KMS-11 (cell line): ENCODE results near the gene DAAM2.

Experiments used
- H2AFZ ChIP-seq: fragments of 200-600 bp; sonication (generic); 2 replicates; pipeline ENCODE4 v1.6.1; 2016; ENCODE audit warnings: antibody characterized with exemption, mixed run types, low read depth
- H3K27ac ChIP-seq: fragments of 200-600 bp; sonication (generic); 2 replicates; pipeline ENCODE4 v1.6.1; 2016; ENCODE audit warnings: mild to moderate bottlenecking, mixed run types
- H3K27me3 ChIP-seq: fragments of 200-600 bp; sonication (generic); 2 replicates; pipeline ENCODE4 v1.6.1; 2017; ENCODE audit warnings: mild to moderate bottlenecking, low read depth, mixed run types, moderate library complexity; ENCODE audit not compliant: insufficient read depth
- H3K36me3 ChIP-seq: fragments of 200-600 bp; sonication (generic); 2 replicates; pipeline ENCODE4 v1.6.1; 2017; ENCODE audit warnings: mild to moderate bottlenecking, mixed run types; ENCODE audit not compliant: insufficient read depth
- H3K4me1 ChIP-seq: fragments of 200-600 bp; sonication (generic); 2 replicates; pipeline ENCODE4 v1.6.1; 2016; ENCODE audit warnings: mild to moderate bottlenecking, low read depth, mixed run types; ENCODE audit not compliant: poor library complexity, severe bottlenecking
- H3K4me2 ChIP-seq: fragments of 200-600 bp; sonication (generic); 2 replicates; pipeline ENCODE4 v1.7.0; 2016; ENCODE audit warnings: mild to moderate bottlenecking, mixed run types
- H3K4me3 ChIP-seq: fragments of 200-600 bp; sonication (generic); IDR thresholded peaks from 2 replicates; pipeline ENCODE4 v1.6.1; 2017; ENCODE audit warnings: low read depth, low read length, mixed read lengths; ENCODE audit not compliant: insufficient read depth
- H3K79me2 ChIP-seq: fragments of 200-600 bp; sonication (generic); 2 replicates; pipeline ENCODE4 v1.6.1; 2016; ENCODE audit warnings: low read depth, mixed run types; ENCODE audit not compliant: insufficient read depth
- H3K9ac ChIP-seq: fragments of 200-600 bp; sonication (generic); 2 replicates; pipeline ENCODE4 v1.6.1; 2016; ENCODE audit warnings: mild to moderate bottlenecking, mixed run types
- H4K20me1 ChIP-seq: fragments of 200-600 bp; sonication (generic); 2 replicates; pipeline ENCODE4 v1.6.1; 2016; ENCODE audit warnings: mild to moderate bottlenecking, mixed run types; ENCODE audit not compliant: insufficient read depth
- TF ChIP-seq, protein P1 (sequence below): fragments of 200-600 bp; sonication (generic); conservative IDR thresholded peaks from 2 replicates; pipeline ENCODE4 v1.6.1; 2017; ENCODE audit warnings: low read depth, mild to moderate bottlenecking, antibody characterized with exemption, low read length, moderate library complexity, mixed read lengths

The DAAM2 gene

DNA sequence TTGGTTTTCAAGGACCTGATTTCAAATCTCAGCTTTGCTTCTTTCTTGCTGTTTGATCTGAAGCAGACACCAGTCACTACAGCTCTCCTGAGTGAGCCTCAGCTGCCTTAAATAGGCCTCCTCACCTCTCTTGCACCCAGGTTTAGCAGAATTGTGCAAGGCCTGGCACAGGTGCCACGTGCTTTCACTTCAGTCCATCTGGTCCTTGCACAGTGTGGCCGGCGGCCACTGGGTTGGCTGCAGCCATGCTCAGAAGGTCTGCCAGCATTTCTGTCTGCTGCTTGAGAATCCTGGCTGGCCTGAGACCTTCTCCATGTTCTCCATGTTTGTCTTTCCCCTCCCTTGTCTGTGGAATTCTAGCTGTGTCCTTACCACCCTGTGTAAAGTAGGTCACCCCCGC lies 14.5 kb upstream of the DAAM2 start:
- TF ChIP-seq, protein P1, sequence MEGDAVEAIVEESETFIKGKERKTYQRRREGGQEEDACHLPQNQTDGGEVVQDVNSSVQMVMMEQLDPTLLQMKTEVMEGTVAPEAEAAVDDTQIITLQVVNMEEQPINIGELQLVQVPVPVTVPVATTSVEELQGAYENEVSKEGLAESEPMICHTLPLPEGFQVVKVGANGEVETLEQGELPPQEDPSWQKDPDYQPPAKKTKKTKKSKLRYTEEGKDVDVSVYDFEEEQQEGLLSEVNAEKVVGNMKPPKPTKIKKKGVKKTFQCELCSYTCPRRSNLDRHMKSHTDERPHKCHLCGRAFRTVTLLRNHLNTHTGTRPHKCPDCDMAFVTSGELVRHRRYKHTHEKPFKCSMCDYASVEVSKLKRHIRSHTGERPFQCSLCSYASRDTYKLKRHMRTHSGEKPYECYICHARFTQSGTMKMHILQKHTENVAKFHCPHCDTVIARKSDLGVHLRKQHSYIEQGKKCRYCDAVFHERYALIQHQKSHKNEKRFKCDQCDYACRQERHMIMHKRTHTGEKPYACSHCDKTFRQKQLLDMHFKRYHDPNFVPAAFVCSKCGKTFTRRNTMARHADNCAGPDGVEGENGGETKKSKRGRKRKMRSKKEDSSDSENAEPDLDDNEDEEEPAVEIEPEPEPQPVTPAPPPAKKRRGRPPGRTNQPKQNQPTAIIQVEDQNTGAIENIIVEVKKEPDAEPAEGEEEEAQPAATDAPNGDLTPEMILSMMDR = no peak
- no peaks in the 10 kb centered on the region for H3K27me3 ChIP-seq

DNA sequence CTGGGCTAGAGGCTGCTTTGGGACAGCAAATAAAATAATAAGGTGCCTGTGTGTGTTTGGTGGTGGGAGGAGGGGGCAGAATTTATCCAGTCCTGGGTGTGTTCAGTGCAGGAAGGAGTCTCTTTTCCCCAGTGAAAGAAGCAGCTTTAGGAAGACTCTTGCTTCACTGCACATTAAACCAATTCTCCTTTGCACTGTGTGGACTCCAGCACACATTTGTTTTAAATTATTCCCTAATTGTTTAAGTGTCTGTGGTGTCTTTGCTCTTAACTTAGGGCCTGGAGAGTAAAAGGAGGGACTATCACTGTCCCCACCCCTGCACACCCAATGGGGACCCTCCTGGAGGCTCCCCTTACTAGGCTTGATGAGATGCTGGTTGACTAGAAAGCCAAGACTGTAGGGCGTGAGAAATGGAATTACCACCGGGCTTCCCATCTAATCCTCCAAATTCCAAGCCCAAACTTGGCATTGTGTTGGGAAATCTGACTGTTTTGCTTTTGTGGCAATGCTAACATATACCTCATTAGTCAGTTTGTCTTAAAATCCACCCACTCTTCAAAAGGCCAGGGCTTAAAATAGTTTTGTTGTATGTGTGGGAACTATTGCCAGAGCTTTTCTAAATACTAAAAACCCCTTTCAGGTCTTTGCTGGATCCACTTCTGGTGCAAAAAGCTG lies 13.5 kb upstream of the DAAM2 start:
- no peak overlapping the region for H3K9ac ChIP-seq
- TF ChIP-seq, protein P1 = no peak

More for the DNA sequence above, 14.5 kb upstream of the DAAM2 start:
- Histone ChIP-seq H3K4me1 (no peaks in the 10 kb centered on the region), H3K4me2 (no peak overlapping the region), H3K79me2 (no peaks in the 10 kb centered on the region), H3K4me3 (no peak overlapping the region), H2AFZ (no peak overlapping the region), H3K36me3 (no peaks in the 10 kb centered on the region), H4K20me1 (no peaks in the 10 kb centered on the region), H3K27ac (no peak overlapping the region), H3K9ac (no peak overlapping the region)

GRCh38 chr6:39785281-39785680 lies 6.9 kb upstream of the DAAM2 start:
- Histone ChIP-seq H3K36me3 (no peaks in the 10 kb centered on the region), H4K20me1 (no peaks in the 10 kb centered on the region)

More for the DNA sequence above, 13.5 kb upstream of the DAAM2 start:
- Histone ChIP-seq H3K79me2 (no peaks in the 10 kb centered on the region), H3K27me3 (no peaks in the 10 kb centered on the region), H3K4me3 (no peak overlapping the region), H2AFZ (no peak overlapping the region), H3K4me2 (no peak overlapping the region), H3K27ac (no peak overlapping the region), H4K20me1 (no peaks in the 10 kb centered on the region), H3K4me1 (no peaks in the 10 kb centered on the region), H3K36me3 (no peaks in the 10 kb centered on the region)

DNA sequence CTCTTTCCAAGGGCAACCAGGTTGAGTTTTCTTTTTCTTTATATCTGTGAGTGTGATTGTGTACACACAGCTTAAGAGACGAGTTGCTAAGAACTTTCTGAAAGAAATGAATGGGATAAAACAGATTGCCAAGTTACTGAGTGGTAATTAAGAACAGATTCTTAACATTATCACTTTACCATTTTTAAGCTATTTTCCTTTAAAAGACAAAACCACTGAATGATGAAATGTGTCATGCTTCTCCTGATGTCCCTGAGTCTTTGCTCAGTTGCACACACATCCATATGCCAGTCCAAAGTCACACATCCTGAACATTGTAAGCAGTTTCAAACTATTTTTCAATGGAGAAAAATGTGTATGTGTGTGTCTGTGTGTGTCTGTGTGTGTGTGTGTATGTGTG lies 5.5 kb upstream of the DAAM2 start:
- Histone ChIP-seq H3K27me3 (no peaks in the 10 kb centered on the region), H3K4me1 (no peaks in the 10 kb centered on the region), H4K20me1 (no peaks in the 10 kb centered on the region), H2AFZ (no peak overlapping the region), H3K27ac (no peak overlapping the region), H3K36me3 (no peaks in the 10 kb centered on the region), H3K9ac (no peak overlapping the region), H3K4me2 (no peak overlapping the region), H3K79me2 (no peaks in the 10 kb centered on the region), H3K4me3 (no peak overlapping the region)
- TF ChIP-seq, protein P1 = no peak

More at GRCh38 chr6:39785281-39785680, 6.9 kb upstream of the DAAM2 start:
- Histone ChIP-seq H3K27me3 (no peaks in the 10 kb centered on the region), H3K4me1 (no peaks in the 10 kb centered on the region), H3K9ac (no peak overlapping the region), H3K27ac (no peak overlapping the region), H3K4me2 (no peak overlapping the region), H3K4me3 (no peak overlapping the region), H3K79me2 (no peaks in the 10 kb centered on the region), H2AFZ (no peak overlapping the region)
- TF ChIP-seq, protein P1 = no peak
